Activated naive CD8-positive, alpha-beta T cell treated with anti-CD3 and anti-CD28 coated beads for 36 hours (primary cell): Measurements from ENCODE around the gene MCF2L. TPM values are rescaled to one million over a fixed set of nuclear protein-coding genes. Genes with fewer than 3 reads are reported as not detected.
"Not testable (repeated sequence)": the region's sequence is repeated elsewhere in the genome, so short reads cannot be mapped to it uniquely, and the experiment has no call there.

Experiments
- DNase-seq: peaks from one replicate; pipeline ENCODE4 v3.0.0; 2021
- H3K27ac Mint-ChIP-seq: one replicate; pipeline ENCODE4 v1.8.0; 2022; ENCODE audit warnings: mild to moderate bottlenecking, moderate library complexity, mixed read lengths
- H3K27me3 Mint-ChIP-seq: one replicate; pipeline ENCODE4 v1.8.0; 2022; ENCODE audit warnings: mild to moderate bottlenecking, mixed read lengths
- H3K36me3 Mint-ChIP-seq: one replicate; pipeline ENCODE4 v1.8.0; 2021; ENCODE audit warnings: mild to moderate bottlenecking, mixed read lengths
- H3K4me1 Mint-ChIP-seq: one replicate; pipeline ENCODE4 v1.8.0; 2021; ENCODE audit warnings: mixed read lengths
- H3K4me3 Mint-ChIP-seq: one replicate; pipeline ENCODE4 v1.8.0; 2022; ENCODE audit warnings: mild to moderate bottlenecking, moderate library complexity, mixed read lengths
- H3K9me3 Mint-ChIP-seq: one replicate; pipeline ENCODE4 v1.8.0; 2022; ENCODE audit warnings: mixed read lengths
- total RNA-seq, 2 experiments: library from RNA; stranded (reverse); gene quantifications; one replicate each; pipeline ENCODE4 v1.2.3, GENCODE V29; 2021

The MCF2L gene
- total RNA-seq, 2 experiments from 2014 or later = 9.3 to 10.7 TPM

DNA sequence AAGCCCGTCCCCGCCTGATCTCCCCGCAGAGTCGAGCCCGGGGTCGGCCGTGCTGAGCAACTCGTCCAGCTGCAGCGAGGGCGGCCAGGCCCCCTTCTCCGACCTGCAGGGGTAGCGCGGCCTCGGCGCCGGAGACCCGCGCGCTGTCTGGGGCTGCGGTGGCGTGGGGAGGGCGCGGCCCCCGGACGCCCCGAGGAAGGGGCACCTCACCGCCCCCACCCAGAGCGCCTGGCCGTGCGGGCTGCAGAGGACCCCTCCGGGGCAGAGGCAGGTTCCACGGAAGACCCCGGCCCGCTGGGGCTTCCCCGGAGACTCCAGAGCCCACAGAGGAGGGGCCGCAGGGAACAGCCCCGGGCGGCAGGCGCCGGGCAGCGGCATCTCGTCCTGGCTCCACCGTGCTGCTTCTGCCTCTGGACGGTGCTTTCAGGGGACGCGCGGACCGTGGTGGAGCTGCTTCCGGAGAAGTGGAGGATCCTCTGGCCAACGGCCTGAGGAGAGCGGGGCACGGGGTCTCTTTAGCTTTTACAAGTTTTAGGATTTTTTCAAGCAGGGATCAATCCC is 127.8 kb downstream of the MCF2L start:
- Mint-ChIP-seq H3K27me3 (no peaks in the 10 kb centered on the region), H3K4me3 (no peak overlapping the region), H3K27ac (no peak overlapping the region), H3K36me3 (no peaks in the 10 kb centered on the region), H3K9me3 (no peaks in the 10 kb centered on the region), H3K4me1 (no peaks in the 10 kb centered on the region)
- no peak for DNase-seq

- Mint-ChIP-seq H3K9me3 (no peaks in the 10 kb centered on the region), H3K27ac (no peak overlapping the region), H3K4me1 (no peaks in the 10 kb centered on the region), H3K4me3 (no peak overlapping the region), H3K27me3 (no peaks in the 10 kb centered on the region), H3K36me3 (no peaks in the 10 kb centered on the region)
- DNase-seq = no peak
Observed at GRCh38 chr13:113097651-113098050, 128.6 kb downstream of the MCF2L start.

DNA sequence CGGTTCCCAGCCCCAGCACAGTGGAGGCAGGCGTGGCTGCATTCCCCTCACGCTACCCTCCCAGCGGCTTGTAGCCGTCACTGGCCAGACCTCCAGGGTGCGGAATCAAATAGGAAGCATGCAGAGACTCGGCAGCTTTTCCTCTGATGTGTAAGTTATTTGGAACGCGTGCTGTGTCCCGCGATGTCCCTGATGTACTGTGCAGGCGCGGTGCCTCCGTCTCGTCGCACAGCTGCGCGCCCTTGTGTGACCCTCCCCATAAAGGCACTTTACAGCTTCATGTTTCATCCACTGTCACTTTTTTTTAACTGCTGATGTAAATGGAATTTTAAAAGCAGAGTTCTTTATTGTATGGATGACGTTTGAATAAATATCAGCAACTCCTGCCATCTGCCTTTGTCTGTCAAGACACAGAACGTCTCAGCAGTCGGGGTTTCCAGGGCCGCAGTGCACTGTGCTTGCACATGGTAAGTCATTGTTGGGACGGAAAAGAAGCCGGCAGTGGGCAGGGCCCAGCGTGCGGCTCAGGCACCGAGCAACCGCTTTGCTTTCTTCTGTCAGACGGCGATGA is 129.2 kb downstream of the MCF2L start:
- H3K4me3 Mint-ChIP-seq = no peak overlapping the region
- no peak overlapping the region for H3K27ac Mint-ChIP-seq
- H3K36me3 Mint-ChIP-seq = no peaks in the 10 kb centered on the region
- no peaks in the 10 kb centered on the region for H3K4me1 Mint-ChIP-seq
- no peaks in the 10 kb centered on the region for H3K9me3 Mint-ChIP-seq
- no peaks in the 10 kb centered on the region for H3K27me3 Mint-ChIP-seq
- no peak for DNase-seq

DNA sequence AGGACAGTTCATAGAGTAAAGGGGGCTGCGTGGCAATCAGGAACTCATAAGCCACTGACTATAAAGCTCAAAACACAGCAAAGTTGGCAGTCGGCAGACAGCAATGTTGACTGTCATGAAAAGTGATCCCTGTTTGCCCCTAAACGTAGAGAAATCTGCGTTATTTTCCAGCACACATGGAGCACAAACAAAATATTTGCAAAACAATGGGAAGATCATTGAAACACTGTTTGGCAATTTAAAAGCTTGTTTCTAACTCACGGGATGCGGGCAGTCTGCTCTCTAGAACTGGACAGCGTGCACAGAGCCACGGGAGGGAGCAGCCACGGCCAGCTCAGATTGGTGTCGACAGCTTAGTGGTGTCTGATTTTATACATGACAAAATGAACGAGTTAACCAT is 130.1 kb downstream of the MCF2L start:
- H3K4me1 Mint-ChIP-seq = no peaks in the 10 kb centered on the region

DNA sequence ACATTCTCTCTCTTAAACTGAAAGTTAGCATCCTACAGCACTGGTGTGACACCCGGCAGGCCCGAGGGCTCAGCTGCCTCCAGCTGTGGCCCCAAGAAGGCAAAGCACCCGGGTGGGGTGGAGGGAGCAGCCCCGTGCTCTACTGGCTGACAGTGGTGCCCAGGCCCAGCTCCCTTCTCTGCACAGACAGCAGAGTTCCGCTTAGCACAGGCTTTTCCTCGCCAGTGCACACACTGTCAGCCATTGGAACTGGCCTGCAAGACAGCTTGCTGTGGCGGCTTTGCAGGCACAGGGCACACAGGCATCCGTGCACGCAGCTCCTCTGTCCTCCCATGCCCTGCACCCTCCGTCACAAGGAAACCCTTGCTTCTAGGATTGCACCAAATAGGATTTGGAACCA is 133.3 kb downstream of the MCF2L start:
- H3K27me3 Mint-ChIP-seq, H3K4me1 Mint-ChIP-seq, DNase-seq, H3K27ac Mint-ChIP-seq, H3K4me3 Mint-ChIP-seq, H3K36me3 Mint-ChIP-seq, H3K9me3 Mint-ChIP-seq: not testable (repeated sequence)

More for the DNA sequence above, 130.1 kb downstream of the MCF2L start:
- Mint-ChIP-seq H3K27me3 (no peaks in the 10 kb centered on the region), H3K36me3 (no peaks in the 10 kb centered on the region), H3K4me3 (no peak overlapping the region), H3K9me3 (no peaks in the 10 kb centered on the region), H3K27ac (no peak overlapping the region)
- DNase-seq = no peak

- no peaks in the 10 kb centered on the region for H3K27me3 Mint-ChIP-seq
- no peak overlapping the region for H3K4me3 Mint-ChIP-seq
- H3K9me3 Mint-ChIP-seq = no peaks in the 10 kb centered on the region
- no peak overlapping the region for H3K27ac Mint-ChIP-seq
- no peaks in the 10 kb centered on the region for H3K4me1 Mint-ChIP-seq
- peaks cover 3% of the 10 kb centered on the region for H3K36me3 Mint-ChIP-seq
- DNase-seq = no peak
Observed at GRCh38 chr13:113102727-113103126, 133.7 kb downstream of the MCF2L start.

DNA sequence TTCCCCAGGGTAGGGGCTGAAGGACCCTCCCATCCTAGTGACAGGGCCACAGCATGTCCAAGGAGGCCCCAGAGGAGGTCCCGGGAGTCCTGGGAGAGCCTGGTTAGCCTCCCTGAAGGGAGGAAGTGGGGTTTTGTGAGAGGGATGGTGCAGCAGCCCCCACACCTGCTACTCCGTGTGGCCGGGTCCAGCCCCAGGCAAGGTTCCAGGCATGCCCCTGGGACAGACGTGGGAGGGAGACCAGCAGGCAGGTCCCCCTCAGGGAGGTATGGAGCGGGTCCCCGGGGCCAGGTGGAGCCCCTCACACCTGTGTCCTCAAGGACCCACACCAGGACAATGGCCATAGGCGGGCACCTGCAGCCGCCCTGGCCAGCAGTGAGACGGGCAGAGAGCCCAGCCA is 134.6 kb downstream of the MCF2L start:
- H3K36me3 Mint-ChIP-seq = peaks cover 3% of the 10 kb centered on the region
- no peak for DNase-seq
- no peaks in the 10 kb centered on the region for H3K9me3 Mint-ChIP-seq
- no peaks in the 10 kb centered on the region for H3K4me1 Mint-ChIP-seq
- no peak overlapping the region for H3K4me3 Mint-ChIP-seq
- no peak overlapping the region for H3K27ac Mint-ChIP-seq
- no peaks in the 10 kb centered on the region for H3K27me3 Mint-ChIP-seq

- no peak within 1 kb of the TSS for H3K4me3 Mint-ChIP-seq
- H3K27me3 Mint-ChIP-seq = peaks cover 4% of the 10 kb centered on the region
- H3K27ac Mint-ChIP-seq = no peak within 1 kb of the TSS
- peaks cover 3% of the 10 kb centered on the region for H3K4me1 Mint-ChIP-seq
- H3K36me3 Mint-ChIP-seq = peaks cover 3% of the 10 kb centered on the region
- DNase-seq = no peak
- H3K9me3 Mint-ChIP-seq = no peaks in the 10 kb centered on the region
Observed at GRCh38 chr13:113105032-113105920, 136.3 kb downstream of the MCF2L start, which contains the start of gene F7. TSS of gene F7 (plus strand) at chr13:113105791. CDS start at chr13:113105842, 51 bp downstream.

- no peak for DNase-seq
- H3K27me3 Mint-ChIP-seq = peaks cover 4% of the 10 kb centered on the region
- H3K4me1 Mint-ChIP-seq = peaks cover 3% of the 10 kb centered on the region
- H3K27ac Mint-ChIP-seq = no peak overlapping the region
- peaks cover 3% of the 10 kb centered on the region for H3K36me3 Mint-ChIP-seq
- H3K9me3 Mint-ChIP-seq = no peaks in the 10 kb centered on the region
- no peak overlapping the region for H3K4me3 Mint-ChIP-seq
Observed at GRCh38 chr13:113105921-113106452, 137.0 kb downstream of the MCF2L start.

DNA sequence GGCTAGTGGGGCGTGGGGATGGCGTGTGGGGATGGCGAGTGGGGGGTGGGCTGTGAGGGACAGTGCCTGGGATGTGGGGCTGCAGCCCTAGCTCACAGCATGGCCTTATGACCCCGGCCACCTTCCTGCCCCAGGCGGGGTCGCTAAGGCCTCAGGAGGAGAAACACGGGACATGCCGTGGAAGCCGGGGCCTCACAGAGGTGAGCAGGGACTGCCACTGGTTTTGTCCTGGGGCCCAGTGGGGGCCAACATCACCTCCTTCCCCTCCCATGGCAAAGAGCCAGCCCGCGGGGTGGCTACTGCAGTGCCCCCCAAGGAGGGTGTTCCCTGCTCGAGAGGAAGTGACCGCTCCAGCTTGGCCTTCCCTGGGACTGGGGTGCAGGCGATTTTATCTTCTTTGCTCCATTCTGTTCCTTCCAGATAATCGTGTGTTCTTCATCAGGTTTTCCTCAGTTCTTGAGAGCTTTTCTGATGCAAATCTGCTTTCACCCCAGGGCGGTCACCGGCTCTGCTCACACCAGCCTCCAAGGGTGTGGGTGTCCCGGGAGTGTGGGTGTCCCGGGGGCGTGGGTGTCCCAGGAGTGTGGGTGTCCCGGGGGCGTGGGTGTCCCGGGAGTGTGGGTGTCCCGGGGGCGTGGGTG is 137.8 kb downstream of the MCF2L start:
- no peak for DNase-seq
- Mint-ChIP-seq H3K27me3 (peaks cover 4% of the 10 kb centered on the region), H3K4me3 (no peak overlapping the region), H3K9me3 (no peaks in the 10 kb centered on the region), H3K27ac (no peak overlapping the region), H3K36me3 (peaks cover 3% of the 10 kb centered on the region), H3K4me1 (peaks cover 3% of the 10 kb centered on the region)

DNA sequence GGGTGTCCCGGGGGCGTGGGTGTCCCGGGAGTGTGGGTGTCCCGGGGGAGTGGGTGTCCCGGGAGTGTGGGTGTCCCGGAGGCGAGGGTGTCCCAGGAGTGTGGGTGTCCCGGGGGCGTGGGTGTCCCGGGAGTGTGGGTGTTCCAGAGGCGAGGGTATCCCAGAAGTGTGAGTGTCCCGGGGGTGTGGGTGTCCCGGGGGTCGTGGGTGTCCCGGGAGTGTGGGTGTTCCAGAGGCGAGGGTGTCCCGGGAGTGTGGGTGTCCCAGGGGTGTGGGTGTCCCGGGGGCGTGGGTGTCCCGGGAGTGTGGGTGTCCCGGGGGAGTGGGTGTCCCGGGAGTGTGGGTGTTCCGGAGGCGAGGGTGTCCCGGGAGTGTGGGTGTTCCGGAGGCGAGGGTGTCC is 139.5 kb downstream of the MCF2L start:
- not testable (repeated sequence) for H3K27ac Mint-ChIP-seq, H3K4me1 Mint-ChIP-seq, H3K4me3 Mint-ChIP-seq, H3K36me3 Mint-ChIP-seq, H3K27me3 Mint-ChIP-seq, DNase-seq, H3K9me3 Mint-ChIP-seq

DNA sequence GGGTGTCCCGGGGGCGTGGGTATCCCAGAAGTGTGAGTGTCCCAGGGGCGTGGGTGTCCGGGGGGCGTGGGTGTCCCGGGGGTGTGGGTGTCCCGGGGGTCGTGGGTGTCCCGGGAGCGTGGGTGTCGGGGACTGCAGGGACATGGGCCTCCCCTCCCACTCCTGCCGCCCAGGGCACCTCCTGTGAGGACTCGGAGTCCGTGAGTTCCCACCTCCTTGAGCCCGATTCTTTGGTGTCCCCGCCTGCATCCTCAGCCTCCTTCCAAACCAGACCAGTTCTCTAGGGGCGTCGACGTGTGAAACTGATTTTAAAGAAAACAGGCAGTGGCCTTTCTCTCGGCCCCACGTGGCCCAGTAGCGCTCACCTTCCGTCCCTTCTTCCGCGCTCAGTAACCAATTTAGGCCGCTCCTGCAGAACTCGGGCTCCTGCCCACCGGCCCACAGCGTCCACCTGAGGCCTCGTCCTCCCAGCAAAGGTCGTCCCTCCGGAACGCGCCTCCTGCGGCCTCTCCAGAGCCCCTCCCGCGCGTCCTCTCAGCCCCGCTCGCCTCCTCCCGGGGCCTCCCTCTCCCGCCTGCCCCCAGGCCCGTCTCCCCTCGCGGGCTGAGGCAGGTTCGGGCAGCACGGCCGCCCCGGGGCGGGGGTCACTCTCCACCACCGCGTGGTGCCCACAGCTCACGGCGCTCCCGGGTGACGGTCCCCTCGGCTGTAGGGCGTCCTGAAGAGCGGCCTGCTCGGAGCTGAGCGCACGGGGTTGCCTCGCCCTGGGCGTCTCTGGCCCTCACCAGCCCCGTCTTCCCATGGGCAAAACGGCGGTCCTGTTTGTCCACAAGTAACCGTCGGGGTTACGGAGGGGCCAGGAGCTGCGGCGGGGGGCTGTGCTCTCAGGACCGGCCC is 140.4 kb downstream of the MCF2L start:
- peaks cover 3% of the 10 kb centered on the region for H3K36me3 Mint-ChIP-seq
- no peak for DNase-seq
- peaks cover 4% of the 10 kb centered on the region for H3K27me3 Mint-ChIP-seq
- H3K4me1 Mint-ChIP-seq = peaks cover 3% of the 10 kb centered on the region
- no peaks in the 10 kb centered on the region for H3K9me3 Mint-ChIP-seq
- H3K4me3 Mint-ChIP-seq = no peak overlapping the region
- peak overlapping the region; percentile 57 for H3K27ac Mint-ChIP-seq

GRCh38 chr13:113110048-113110851 is 141.2 kb downstream of the MCF2L start:
- no peaks in the 10 kb centered on the region for H3K9me3 Mint-ChIP-seq
- H3K36me3 Mint-ChIP-seq = peaks cover 3% of the 10 kb centered on the region
- H3K4me1 Mint-ChIP-seq = peaks cover 3% of the 10 kb centered on the region
- H3K27me3 Mint-ChIP-seq = peaks cover 4% of the 10 kb centered on the region
- peak overlapping the region; percentile 40 for H3K4me3 Mint-ChIP-seq
- no peak for DNase-seq
- no peak overlapping the region for H3K27ac Mint-ChIP-seq
